ENCODE measurements around the gene CKAP2L.
"Not testable (repeated sequence)": the region's sequence is repeated elsewhere in the genome, so short reads cannot be mapped to it uniquely, and the experiment has no call there.

The CKAP2L gene

DNA sequence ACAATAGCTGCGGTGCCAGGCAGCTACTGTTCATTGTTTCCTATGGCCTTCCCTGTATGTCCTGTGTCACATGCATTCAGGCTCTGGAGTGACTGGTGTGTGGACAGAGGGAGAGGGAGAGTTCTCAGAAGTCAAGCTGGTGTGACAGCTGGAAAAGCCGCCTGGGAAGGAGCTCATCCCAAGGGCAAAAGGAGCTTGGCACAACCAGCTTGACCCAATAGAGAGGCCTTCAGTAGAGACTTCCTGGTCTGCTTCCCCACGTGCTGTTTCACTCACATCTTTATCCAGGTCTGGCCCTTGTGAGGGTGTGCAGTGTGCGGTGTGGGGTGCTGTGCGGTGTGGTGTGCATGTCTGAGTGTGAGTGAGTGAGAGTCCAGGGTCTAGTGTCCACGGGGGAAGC, 54.7 kb downstream of the CKAP2L start:
- DNase-seq (ENCODE audit: low read depth in 2 of 2): no peak

DNA sequence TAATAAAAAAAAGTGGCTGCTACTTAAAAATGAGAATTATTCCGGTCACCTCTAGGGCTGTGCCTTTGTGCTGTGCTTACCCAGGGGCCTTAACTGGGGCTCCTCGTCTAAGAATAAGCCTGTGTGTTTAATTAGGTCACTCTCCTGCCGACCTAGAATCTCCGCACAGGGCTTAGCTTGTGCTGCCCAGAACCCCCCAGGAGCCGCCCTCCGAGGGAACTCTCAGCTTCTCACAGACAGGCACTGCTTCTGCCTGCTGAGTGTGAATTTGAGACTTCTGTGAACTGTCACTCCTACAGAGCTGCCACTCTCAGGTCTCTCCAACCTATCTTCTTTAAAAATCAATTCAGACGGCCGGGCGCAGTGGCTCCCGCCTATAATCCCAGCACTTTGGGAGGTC, 55.4 kb downstream of the CKAP2L start:
- DNase-seq (ENCODE audit: low read depth in 2 of 2): no peak

DNA sequence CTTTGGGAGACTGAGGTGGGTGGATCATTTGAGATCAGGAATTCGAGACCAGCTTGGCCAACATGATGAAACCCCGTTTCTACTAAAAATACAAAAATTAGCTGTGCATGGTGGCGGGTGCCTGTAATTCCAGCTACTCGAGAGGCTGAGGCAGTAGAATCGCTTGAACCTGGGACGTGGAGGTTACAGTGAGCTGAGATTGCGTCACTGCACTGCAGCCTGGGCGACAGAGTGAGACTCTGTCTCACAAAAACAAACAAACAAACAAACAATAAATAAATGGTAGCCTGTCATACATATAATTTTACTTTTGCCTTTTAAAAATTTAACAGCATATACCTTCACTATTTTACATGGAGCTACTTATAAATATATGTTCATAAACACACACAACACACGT, 57.5 kb downstream of the CKAP2L start:
- DNase-seq (ENCODE audit: low read depth in 2 of 2): not testable (repeated sequence)

DNA sequence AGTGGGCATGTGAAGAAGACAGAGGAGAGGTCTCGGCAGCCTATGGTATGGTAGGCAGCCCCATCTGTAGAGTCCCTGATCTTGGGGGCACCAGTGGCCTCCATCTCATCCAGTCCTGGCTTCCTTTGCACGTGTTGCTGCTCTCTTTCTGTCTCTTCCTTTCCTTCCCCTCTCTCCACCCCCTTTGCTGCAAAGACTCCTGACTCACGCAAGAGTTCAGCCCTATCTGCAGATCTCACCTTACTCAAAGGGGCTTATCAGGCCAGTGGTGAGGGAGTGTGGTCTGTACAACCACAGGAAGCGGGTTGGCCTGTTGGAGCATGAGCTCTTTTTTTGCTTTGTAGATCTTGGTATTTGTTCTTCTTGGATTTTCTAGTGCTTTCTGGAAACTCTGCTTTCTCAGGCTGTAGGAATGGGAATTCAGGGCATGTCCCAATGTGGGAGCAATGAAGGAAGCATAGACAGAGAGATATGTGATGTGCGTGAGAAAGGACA, 58.2 kb downstream of the CKAP2L start:
- peak in 1 of 2 donors; percentile 62 for DNase-seq (ENCODE audit: low read depth in 2 of 2)

DNA sequence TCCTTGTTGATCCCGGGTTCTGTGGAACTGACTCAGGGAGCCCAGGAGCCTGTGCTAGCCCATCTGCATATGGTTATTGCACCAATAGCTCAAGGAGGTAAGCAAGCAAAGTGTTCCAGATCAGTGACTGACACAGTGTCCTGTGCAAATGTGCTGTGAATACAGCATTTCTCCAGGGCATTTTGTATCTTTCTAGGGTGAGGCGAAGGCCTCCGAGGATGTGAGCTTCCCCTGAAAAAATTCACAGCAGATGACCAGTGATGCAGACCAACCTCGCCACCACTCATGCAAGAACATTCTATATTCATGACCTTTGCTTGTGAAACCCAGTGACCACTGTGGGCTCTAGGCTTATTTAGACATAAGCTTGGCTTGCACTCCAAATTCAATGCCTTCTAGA, 58.8 kb downstream of the CKAP2L start:
- DNase-seq (ENCODE audit: low read depth in 2 of 2): no peak

DNA sequence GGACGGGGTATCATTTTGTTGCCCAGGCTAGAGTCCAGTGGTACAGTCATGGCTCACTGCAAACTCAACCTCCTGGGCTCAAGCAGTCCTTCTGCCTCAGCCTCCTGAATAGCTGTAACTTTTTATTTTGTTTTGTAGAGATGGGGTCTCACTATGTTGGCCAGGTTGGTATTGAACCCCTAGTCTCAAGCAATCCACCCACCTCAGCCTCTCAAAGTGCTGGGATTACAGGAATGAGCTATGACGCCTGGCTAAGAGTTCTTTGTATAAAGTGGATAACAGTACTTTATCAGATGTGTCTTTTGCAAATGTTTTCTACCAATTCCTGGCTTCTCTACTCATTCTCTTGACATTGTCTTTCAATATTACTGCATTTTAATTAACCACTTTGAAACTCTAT, 60.7 kb downstream of the CKAP2L start:
- no peak for DNase-seq (ENCODE audit: low read depth in 2 of 2)

DNA sequence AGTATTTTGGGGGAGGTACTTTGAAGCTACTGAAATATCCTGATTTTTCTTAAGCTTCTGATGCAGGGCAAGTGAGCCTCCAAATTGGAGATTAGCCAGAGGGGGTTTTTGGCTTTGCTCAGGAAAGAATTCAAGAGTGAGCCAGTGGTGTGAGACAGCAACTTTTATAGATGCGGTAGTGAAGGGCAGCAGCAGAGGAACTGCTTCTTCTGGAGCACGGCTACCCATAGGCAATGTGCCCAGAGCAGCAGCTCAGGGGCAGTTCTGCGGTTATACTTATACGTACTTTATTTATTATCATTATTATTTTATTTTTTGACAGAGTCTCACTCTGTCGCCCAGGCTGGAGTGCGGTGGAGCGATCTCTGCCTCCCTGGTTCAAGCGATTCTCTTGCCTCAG, 63.4 kb downstream of the CKAP2L start:
- DNase-seq (ENCODE audit: low read depth in 2 of 2): no peak

DNA sequence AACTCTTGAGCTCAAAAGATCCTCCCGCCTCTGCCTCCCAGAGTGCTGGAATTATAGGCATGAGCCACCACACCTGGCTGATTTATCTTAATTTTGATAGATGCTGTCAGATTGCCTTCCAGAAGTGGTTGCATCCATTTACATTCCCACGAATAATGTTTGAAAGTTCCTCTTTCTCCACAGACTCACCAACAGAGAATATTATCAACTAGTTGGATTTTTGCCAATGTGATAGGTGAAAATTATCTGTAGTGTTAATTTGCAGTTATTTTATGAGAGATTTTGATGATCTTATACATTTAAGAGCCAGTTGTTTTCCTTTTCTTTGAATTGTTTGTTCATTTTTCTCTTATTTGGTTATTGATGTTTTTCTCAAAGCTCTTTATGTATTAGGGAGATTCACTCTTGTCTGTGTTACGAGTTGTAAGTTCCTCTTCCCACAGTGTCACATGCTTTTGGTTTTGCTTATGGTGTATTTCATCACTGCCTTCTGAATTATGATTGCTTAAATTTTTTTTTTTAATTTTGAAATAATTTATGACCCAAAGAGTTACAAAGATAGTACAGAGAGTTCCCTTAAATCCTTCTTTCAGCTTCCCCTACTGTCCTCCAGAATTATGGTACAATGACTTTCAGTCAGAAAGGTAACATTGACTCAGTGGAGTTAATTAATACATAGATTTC, 64.3 kb downstream of the CKAP2L start:
- DNase-seq (ENCODE audit: low read depth in 2 of 2): no peak

DNA sequence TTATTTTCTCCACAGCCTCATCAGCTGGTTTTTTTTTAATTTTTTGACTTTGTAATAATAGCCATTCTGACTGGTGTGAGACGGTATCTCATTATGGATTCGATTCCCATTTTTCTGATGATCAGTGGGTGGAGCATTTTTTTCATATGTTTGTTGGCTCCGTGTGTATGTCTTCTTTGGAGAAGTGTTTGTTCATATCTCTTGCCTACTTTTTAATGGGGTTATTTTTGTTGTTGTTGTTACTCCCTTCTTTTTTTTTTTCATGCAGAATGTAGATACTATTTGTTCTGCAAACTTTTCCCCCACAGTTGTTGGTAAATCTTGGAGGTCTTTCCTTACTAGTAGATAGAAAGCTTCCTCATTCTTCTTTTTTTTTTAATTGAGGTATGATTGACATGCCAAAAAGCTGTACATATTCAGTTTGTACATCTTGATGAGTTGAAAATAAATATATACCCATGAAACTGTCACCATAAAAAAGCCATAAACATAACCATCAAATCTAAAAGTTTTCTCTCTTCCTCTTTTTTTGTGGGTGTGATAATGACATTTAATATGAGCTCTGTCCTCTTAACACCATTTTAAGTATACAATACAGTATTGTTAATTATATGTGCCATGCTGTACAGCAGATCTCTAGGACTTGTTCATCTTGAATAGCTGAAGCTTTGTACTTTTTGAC, 65.4 kb downstream of the CKAP2L start:
- no peak for DNase-seq (ENCODE audit: low read depth in 2 of 2)

DNA sequence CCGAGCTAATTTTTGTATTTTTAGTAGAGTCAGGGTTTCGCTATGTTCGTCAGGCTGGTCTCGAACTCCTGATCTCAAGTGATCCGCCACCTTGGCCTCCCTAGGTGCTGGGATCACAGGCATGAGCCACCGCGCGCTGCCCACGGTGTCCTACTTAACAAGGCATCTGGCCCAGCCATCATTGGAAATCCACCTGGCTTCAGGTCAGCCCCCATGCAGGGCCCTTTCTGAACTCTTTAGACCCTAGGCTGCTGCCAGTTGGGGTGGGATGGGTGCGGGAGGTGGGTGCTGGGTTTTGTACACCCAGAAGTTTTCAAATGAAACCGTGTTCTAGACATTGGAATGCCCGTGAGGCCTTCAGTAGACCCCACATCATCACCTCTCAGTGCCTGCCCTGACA, 70.2 kb downstream of the CKAP2L start:
- DNase-seq (ENCODE audit: low read depth in 2 of 2): no peak

DNA sequence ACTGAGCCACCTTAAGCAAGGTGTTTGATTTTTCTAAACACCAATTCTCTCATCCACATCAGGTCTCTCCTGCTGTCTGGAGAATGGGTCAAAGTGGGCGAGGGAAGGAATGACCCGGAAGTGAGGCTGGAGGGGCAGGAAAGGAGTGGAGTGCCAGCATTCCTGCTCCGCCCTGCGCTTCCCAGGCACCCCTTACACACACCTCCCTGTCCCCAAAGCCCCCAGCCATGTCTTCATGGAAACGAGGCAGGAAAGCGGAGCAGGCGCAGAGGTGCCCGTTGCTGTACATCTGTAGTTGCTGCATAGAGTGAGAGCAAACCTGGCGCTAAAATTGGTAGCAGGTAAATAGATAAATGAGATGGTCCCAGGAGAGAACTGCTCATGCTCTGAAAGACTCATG, 70.8 kb downstream of the CKAP2L start:
- DNase-seq (ENCODE audit: low read depth in 2 of 2): no peak

DNA sequence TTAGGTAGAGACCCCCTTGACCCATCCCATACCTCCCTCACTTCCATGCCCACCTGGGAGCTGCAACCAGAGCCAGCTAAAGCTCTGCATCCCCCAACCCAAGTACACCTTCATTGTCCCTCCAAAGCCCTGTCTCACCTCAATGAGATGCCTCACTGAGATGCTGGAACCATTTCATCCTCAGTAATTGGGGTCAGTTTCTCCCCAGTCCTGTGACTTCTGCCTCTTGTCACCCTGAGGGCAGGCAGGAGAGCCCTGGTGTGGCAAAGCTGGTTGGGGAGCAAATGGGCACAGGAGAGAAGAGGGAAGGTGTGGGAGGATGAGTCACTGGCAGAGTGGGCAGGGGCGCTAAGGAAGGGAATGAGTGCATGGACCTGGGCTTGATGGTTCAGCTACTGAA, 71.5 kb downstream of the CKAP2L start:
- peak in 1 of 2 donors; percentile 46 for DNase-seq (ENCODE audit: low read depth in 2 of 2)

DNA sequence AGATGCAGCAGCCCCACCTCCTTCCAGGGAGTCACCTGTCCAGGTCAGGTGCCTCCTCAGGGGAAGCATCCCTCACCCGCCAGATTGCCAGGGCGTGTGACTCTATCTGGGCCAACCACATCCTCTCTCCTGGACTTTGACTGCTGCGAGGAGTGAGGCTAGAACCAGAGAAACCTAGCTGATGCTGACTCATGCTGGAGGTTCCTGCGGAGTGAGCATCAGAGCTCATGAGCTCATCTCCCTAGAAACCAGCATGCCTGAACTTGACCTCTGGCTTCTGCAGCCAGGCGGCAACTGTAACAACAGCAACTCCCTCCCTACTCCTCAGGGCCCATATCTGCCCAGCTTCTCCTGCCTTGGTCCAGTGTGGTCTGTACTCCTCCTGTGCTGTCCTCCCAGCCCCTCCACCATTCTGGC, 71.9 kb downstream of the CKAP2L start:
- DNase-seq (ENCODE audit: low read depth in 2 of 2): peak; percentile 14 to 55

DNA sequence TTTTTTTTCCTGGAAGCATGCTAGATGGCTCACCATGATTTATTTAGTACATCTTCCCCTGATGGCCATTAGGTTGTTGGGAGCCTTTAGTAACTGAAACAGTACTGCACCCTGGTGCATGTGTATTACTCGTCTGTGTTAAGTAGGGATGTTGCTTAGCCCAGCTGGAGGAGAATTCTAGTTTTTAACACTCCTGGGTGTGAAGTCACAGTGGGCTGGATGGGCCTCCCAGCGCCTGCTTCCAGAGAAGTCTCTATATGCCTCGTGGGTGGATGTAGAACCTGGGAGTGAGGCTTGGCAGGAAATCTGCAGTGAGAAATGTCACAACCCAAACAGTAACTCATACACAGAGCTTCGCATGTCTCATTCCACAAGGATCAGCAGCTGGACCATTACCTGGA, 72.5 kb downstream of the CKAP2L start:
- DNase-seq (ENCODE audit: low read depth in 2 of 2): no peak

DNA sequence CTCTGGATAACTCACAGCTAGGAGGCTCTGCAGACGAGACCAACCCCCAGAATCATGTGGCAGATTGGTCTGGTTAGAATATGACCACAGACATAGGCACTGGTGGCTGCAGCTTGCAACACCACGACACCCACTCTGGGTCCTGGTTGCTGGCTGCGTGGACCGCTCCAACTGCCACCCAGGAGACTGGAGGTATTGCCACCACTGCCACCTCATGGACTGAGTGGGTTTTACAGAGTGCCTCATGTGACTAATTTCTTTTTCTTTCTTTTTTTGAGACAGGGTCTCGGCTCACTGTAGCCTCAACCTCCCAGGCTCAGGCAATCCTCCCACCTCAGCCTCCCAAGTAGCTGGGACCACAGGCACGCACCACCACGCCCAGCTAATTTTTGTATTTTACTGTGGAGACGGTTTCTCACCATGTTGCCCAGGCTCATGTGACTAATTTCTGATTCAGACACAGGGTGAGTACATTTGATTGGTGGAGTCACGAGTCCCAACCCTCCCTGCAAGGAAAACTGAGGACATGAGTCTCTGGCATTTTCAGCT, 73.5 kb downstream of the CKAP2L start:
- DNase-seq (ENCODE audit: low read depth in 2 of 2): peak; percentile 31 to 46

DNA sequence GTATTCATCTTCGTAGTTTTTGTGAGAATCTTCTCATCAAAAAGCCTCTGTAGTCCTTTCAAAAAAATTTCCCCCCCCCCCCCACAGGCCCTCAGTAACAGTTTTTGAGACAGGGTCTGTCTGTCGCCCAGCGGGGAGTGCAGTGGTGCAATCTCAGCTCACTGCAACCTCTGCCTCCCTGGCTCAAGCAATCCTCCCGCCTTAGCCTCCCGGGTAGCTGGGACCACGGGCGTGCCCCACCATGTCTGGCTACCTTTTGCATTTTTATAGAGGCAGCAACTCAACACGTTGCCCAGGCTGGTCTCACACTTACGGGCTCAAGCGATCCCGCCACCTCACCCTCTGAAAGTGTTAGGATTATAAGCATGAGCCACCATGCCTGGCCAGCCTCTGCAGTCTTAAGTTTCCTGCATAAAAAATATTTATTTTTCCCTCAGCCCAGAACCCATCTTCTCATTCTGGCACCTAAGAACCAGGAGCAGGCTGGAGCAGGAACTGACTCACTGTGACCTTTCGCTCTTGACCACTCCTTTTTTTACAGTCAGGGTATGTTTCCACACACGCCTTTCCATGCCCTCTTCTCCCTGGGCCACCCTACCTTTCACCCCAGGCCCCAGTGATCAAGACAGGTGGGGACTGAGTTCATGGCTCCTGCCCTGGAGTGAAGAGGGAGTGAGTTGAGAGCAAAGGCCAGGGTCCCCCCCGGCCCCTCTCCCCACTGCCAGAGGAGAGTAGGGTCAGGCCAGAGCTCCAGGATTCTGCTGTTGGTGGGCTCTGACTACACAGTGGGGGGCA, 76.1 kb downstream of the CKAP2L start:
- no peak for DNase-seq (ENCODE audit: low read depth in 2 of 2)

DNA sequence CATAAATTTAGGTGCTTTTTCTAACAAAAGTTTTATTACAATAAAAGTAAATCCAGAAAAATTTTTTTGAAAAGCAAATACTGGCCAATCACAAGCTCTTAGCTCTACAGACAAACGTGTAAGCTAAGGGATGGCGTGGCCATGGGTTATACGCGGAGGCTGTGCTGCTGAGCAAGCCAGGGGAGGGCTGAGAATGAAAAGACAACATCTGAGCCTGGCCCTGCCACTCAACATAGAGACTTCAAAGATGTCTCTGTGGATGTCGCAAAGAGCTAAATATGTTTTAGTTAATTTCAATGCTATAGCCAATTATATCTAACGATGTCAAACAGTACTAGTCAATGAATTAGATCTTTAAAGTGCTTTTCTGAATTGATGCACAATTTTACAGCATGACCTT, 76.9 kb downstream of the CKAP2L start:
- no peak for DNase-seq (ENCODE audit: low read depth in 2 of 2)

All from stimulated activated CD8-positive, alpha-beta memory T cell treated with anti-CD3 and anti-CD28 coated beads, Interleukin-2, amount 100 ng/mL, for 48 hours (primary cell).